Measurements from ENCODE around the gene NECAB2. TPM values are rescaled to one million over a fixed set of nuclear protein-coding genes. Genes with fewer than 3 reads are reported as not detected.

Gene NECAB2
- total RNA-seq, 2 experiments from 2014 or later, result not detected

GRCh38 chr16:83931556-83931955 is 36.5 kb upstream of the NECAB2 start:
- Mint-ChIP-seq H3K9me3 (ENCODE audit: low read depth) (no peaks in the 10 kb centered on the region), H3K4me1 (no peaks in the 10 kb centered on the region), H3K36me3 (no peaks in the 10 kb centered on the region), H3K27me3 (no peaks in the 10 kb centered on the region), H3K4me3 (no peak overlapping the region), H3K27ac (no peak overlapping the region)
- CTCF ChIA-PET, result no interaction called here
- DNase-seq, result no peak
- no peak for ATAC-seq

GRCh38 chr16:83932304-83932703 is 35.7 kb upstream of the NECAB2 start:
- Mint-ChIP-seq H3K4me1 (no peaks in the 10 kb centered on the region), H3K4me3 (no peak overlapping the region), H3K36me3 (no peaks in the 10 kb centered on the region), H3K27ac (no peak overlapping the region), H3K9me3 (ENCODE audit: low read depth) (no peaks in the 10 kb centered on the region), H3K27me3 (no peaks in the 10 kb centered on the region)
- CTCF ChIA-PET, result no interaction called here
- no peak for ATAC-seq
- DNase-seq, result no peak

- Mint-ChIP-seq H3K4me1 (no peaks in the 10 kb centered on the region), H3K4me3 (no peak overlapping the region), H3K9me3 (ENCODE audit: low read depth) (no peaks in the 10 kb centered on the region), H3K27ac (no peak overlapping the region), H3K36me3 (no peaks in the 10 kb centered on the region), H3K27me3 (no peaks in the 10 kb centered on the region)
- DNase-seq, result no peak
- CTCF ChIA-PET, result no interaction called here
- ATAC-seq, result no peak
Observed at GRCh38 chr16:83932955-83933673, 34.9 kb upstream of the NECAB2 start.

- ATAC-seq, result no peak
- H3K27me3 Mint-ChIP-seq, result no peaks in the 10 kb centered on the region
Observed at GRCh38 chr16:83933885-83934683, 34.0 kb upstream of the NECAB2 start.

GRCh38 chr16:83934684-83934977 is 33.4 kb upstream of the NECAB2 start:
- Mint-ChIP-seq H3K4me1 (peaks cover 7% of the 10 kb centered on the region), H3K9me3 (ENCODE audit: low read depth) (no peaks in the 10 kb centered on the region), H3K4me3 (no peak overlapping the region), H3K36me3 (no peaks in the 10 kb centered on the region), H3K27me3 (no peaks in the 10 kb centered on the region), H3K27ac (no peak overlapping the region)
- CTCF ChIA-PET, result no interaction called here
- ATAC-seq (no peak), DNase-seq (no peak)

More at GRCh38 chr16:83933885-83934683, 34.0 kb upstream of the NECAB2 start:
- Mint-ChIP-seq H3K27ac (no peak overlapping the region), H3K36me3 (no peaks in the 10 kb centered on the region), H3K4me3 (no peak overlapping the region), H3K9me3 (ENCODE audit: low read depth) (no peaks in the 10 kb centered on the region), H3K4me1 (peaks cover 2% of the 10 kb centered on the region)
- no peak for DNase-seq
- CTCF ChIA-PET, result no interaction called here

GRCh38 chr16:83935005-83935857 is 32.8 kb upstream of the NECAB2 start:
- CTCF ChIA-PET, result no interaction called here
- no peaks in the 10 kb centered on the region for H3K36me3 Mint-ChIP-seq
- ATAC-seq, result no peak
- no peak overlapping the region for H3K27ac Mint-ChIP-seq
- no peak for DNase-seq
- no peaks in the 10 kb centered on the region for H3K9me3 Mint-ChIP-seq (ENCODE audit: low read depth)
- H3K27me3 Mint-ChIP-seq, result no peaks in the 10 kb centered on the region
- no peak overlapping the region for H3K4me3 Mint-ChIP-seq
- peaks cover 8% of the 10 kb centered on the region for H3K4me1 Mint-ChIP-seq

GRCh38 chr16:83935858-83936255 is 32.2 kb upstream of the NECAB2 start:
- ATAC-seq (no peak), DNase-seq (no peak)
- no peaks in the 10 kb centered on the region for H3K27me3 Mint-ChIP-seq
- peaks cover 8% of the 10 kb centered on the region for H3K4me1 Mint-ChIP-seq
- no peak overlapping the region for H3K27ac Mint-ChIP-seq
- CTCF ChIA-PET, result interaction anchor here (2.5 kb wide), 1 partner anchor 9 kb away, joined by 6 read pairs; no protein-coding TSS in a partner anchor
- no peak overlapping the region for H3K4me3 Mint-ChIP-seq
- H3K9me3 Mint-ChIP-seq (ENCODE audit: low read depth), result no peaks in the 10 kb centered on the region
- no peaks in the 10 kb centered on the region for H3K36me3 Mint-ChIP-seq

- Mint-ChIP-seq H3K27me3 (no peaks in the 10 kb centered on the region), H3K27ac (no peak overlapping the region), H3K4me1 (peaks cover 8% of the 10 kb centered on the region), H3K36me3 (no peaks in the 10 kb centered on the region), H3K4me3 (no peak overlapping the region), H3K9me3 (ENCODE audit: low read depth) (no peaks in the 10 kb centered on the region)
- ATAC-seq (no peak), DNase-seq (no peak)
- CTCF ChIA-PET, result interaction anchor here (2.5 kb wide), 1 partner anchor 10 kb away, joined by 6 read pairs; no protein-coding TSS in a partner anchor
Observed at GRCh38 chr16:83936581-83937165, 31.4 kb upstream of the NECAB2 start.

- Mint-ChIP-seq H3K27ac (no peak overlapping the region), H3K4me3 (no peak overlapping the region)
- CTCF ChIA-PET, result interaction anchor here (2.5 kb wide), 1 partner anchor 10 kb away, joined by 6 read pairs; no protein-coding TSS in a partner anchor
Observed at GRCh38 chr16:83937267-83937666, 30.8 kb upstream of the NECAB2 start.

GRCh38 chr16:83937922-83938885 is 29.8 kb upstream of the NECAB2 start:
- no peak for DNase-seq
- Mint-ChIP-seq H3K9me3 (ENCODE audit: low read depth) (no peaks in the 10 kb centered on the region), H3K36me3 (no peaks in the 10 kb centered on the region), H3K4me1 (peaks cover 8% of the 10 kb centered on the region), H3K27me3 (no peaks in the 10 kb centered on the region), H3K27ac (no peak overlapping the region), H3K4me3 (no peak overlapping the region)
- CTCF ChIA-PET, result interaction anchor here (2.5 kb wide), 1 partner anchor 11 kb away, joined by 6 read pairs; no protein-coding TSS in a partner anchor
- no peak for ATAC-seq

More at GRCh38 chr16:83937267-83937666, 30.8 kb upstream of the NECAB2 start:
- no peaks in the 10 kb centered on the region for H3K9me3 Mint-ChIP-seq (ENCODE audit: low read depth)
- no peak for DNase-seq
- H3K27me3 Mint-ChIP-seq, result no peaks in the 10 kb centered on the region
- H3K36me3 Mint-ChIP-seq, result no peaks in the 10 kb centered on the region
- peaks cover 8% of the 10 kb centered on the region for H3K4me1 Mint-ChIP-seq
- no peak for ATAC-seq

- H3K27ac Mint-ChIP-seq, result peak overlapping the region; percentile 5
Observed at GRCh38 chr16:83939266-83939855, 28.7 kb upstream of the NECAB2 start.

GRCh38 chr16:83940119-83940518 is 27.9 kb upstream of the NECAB2 start:
- Mint-ChIP-seq H3K4me1 (peaks cover 8% of the 10 kb centered on the region), H3K27me3 (no peaks in the 10 kb centered on the region), H3K9me3 (ENCODE audit: low read depth) (no peaks in the 10 kb centered on the region), H3K4me3 (no peak overlapping the region), H3K27ac (no peak overlapping the region), H3K36me3 (no peaks in the 10 kb centered on the region)
- no peak for ATAC-seq
- no peak for DNase-seq
- CTCF ChIA-PET, result no interaction called here

More at GRCh38 chr16:83939266-83939855, 28.7 kb upstream of the NECAB2 start:
- H3K4me1 Mint-ChIP-seq, result peaks cover 8% of the 10 kb centered on the region
- CTCF ChIA-PET, result no interaction called here
- ATAC-seq (no peak), DNase-seq (no peak)
- no peaks in the 10 kb centered on the region for H3K9me3 Mint-ChIP-seq (ENCODE audit: low read depth)
- H3K27me3 Mint-ChIP-seq, result no peaks in the 10 kb centered on the region
- no peaks in the 10 kb centered on the region for H3K36me3 Mint-ChIP-seq
- H3K4me3 Mint-ChIP-seq, result no peak overlapping the region
